GM23338 (cell line): ENCODE results near the gene ASZ1. TPM values are rescaled to one million over a fixed set of nuclear protein-coding genes. Genes with fewer than 3 reads are reported as not detected.
"Not testable (repeated sequence)": the region's sequence is repeated elsewhere in the genome, so short reads cannot be mapped to it uniquely, and the experiment has no call there.

Experiments
- ATAC-seq: fragments of 200-7000 bp; cut with Tn5 transposase; 3 replicates; pipeline ENCODE4 v1.9.1; 2020
- DNase-seq: peaks from one replicate; pipeline ENCODE4 v3.0.0-alpha.2; 2015; ENCODE audit warnings: low spot score
- H2AFZ ChIP-seq: fragments of 200-600 bp; sonication (generic); 2 replicates; pipeline ENCODE4 v1.8.0; 2016; ENCODE audit warnings: antibody characterized with exemption, mild to moderate bottlenecking, moderate library complexity
- H3F3A ChIP-seq: fragments of 200-600 bp; sonication (generic); replicated peaks from 2 replicates; pipeline ENCODE4 v1.8.0; 2017; ENCODE audit warnings: antibody characterized with exemption, mixed run types, low read depth
- H3K27ac ChIP-seq: fragments of 200-600 bp; sonication (generic); 2 replicates; pipeline ENCODE4 v1.6.1; 2016; ENCODE audit warnings: low read depth
- H3K27me3 ChIP-seq: fragments of 200-600 bp; sonication (generic); 2 replicates; pipeline ENCODE4 v1.8.0; 2016; ENCODE audit warnings: mild to moderate bottlenecking, mixed run types, moderate library complexity; ENCODE audit not compliant: insufficient read depth
- H3K36me3 ChIP-seq: fragments of 200-600 bp; sonication (generic); 2 replicates; pipeline ENCODE4 v1.8.0; 2016; ENCODE audit warnings: mild to moderate bottlenecking; ENCODE audit not compliant: insufficient read depth
- H3K4me1 ChIP-seq: fragments of 200-600 bp; sonication (generic); 2 replicates; pipeline ENCODE4 v1.8.0; 2016; ENCODE audit warnings: mild to moderate bottlenecking, moderate library complexity; ENCODE audit not compliant: insufficient read depth
- H3K4me2 ChIP-seq: fragments of 200-600 bp; sonication (generic); 2 replicates; pipeline ENCODE4 v1.7.1; 2017; ENCODE audit warnings: mixed run types
- H3K4me3 ChIP-seq: fragments of 200-600 bp; sonication (generic); 2 replicates; pipeline ENCODE4 v1.6.1; 2016; ENCODE audit warnings: mixed run types
- H3K79me2 ChIP-seq: fragments of 200-600 bp; sonication (generic); replicated peaks from 2 replicates; pipeline ENCODE4 v1.8.0; 2017; ENCODE audit warnings: mild to moderate bottlenecking; ENCODE audit not compliant: insufficient read depth
- H3K9me2 ChIP-seq: fragments of 200-600 bp; sonication (generic); 2 replicates; pipeline ENCODE4 v1.8.0; 2017; ENCODE audit not compliant: insufficient read depth
- H4K20me1 ChIP-seq: fragments of 200-600 bp; sonication (generic); replicated peaks from 2 replicates; pipeline ENCODE4 v1.8.0; 2017; ENCODE audit warnings: mild to moderate bottlenecking; ENCODE audit not compliant: insufficient read depth
- H3K27ac Mint-ChIP-seq: 2 replicates; pipeline ENCODE4 v1.8.0; 2020; ENCODE audit warnings: inconsistent platforms, mild to moderate bottlenecking, moderate library complexity, mixed read lengths
- H3K27me3 Mint-ChIP-seq: 3 replicates; pipeline ENCODE4 v1.8.0; 2022; ENCODE audit warnings: low read depth, mild to moderate bottlenecking, moderate library complexity, mixed read lengths, inconsistent platforms; ENCODE audit not compliant: insufficient read depth, poor library complexity
- H3K36me3 Mint-ChIP-seq: 3 replicates; pipeline ENCODE4 v1.8.0; 2021; ENCODE audit warnings: low read depth, mild to moderate bottlenecking, inconsistent platforms, moderate library complexity, mixed read lengths
- H3K4me1 Mint-ChIP-seq: 3 replicates; pipeline ENCODE4 v1.8.0; 2020; ENCODE audit warnings: mild to moderate bottlenecking, inconsistent platforms, mixed read lengths
- H3K4me3 Mint-ChIP-seq: 3 replicates; pipeline ENCODE4 v1.8.0; 2021; ENCODE audit warnings: moderate library complexity, mild to moderate bottlenecking, inconsistent platforms, mixed read lengths
- H3K9me3 Mint-ChIP-seq: 3 replicates; pipeline ENCODE4 v1.8.0; 2020; ENCODE audit warnings: moderate library complexity, mild to moderate bottlenecking, inconsistent platforms, mixed read lengths
- CREB1 ChIP-seq: fragments of 250-450 bp; sonication (Bioruptor Pico); IDR thresholded peaks from 2 replicates; pipeline ENCODE4 v1.5.0; 2020; ENCODE audit warnings: low read depth, mild to moderate bottlenecking, moderate library complexity
- ETS1 ChIP-seq: IDR thresholded peaks from 2 replicates; pipeline ENCODE4 v1.6.1; 2016; ENCODE audit warnings: antibody characterized with exemption
- EZH2phosphoT487 ChIP-seq: fragments of 200-600 bp; sonication (generic); IDR thresholded peaks from one replicate; pipeline ENCODE4 v1.8.1; 2018; ENCODE audit warnings: antibody characterized with exemption; ENCODE audit not compliant: unreplicated experiment
- NANOG ChIP-seq: IDR thresholded peaks from 2 replicates; pipeline ENCODE4 v1.6.1; 2016; ENCODE audit warnings: antibody characterized with exemption, borderline replicate concordance
- REST ChIP-seq: IDR thresholded peaks from one replicate; pipeline ENCODE4 v1.6.1; 2018; ENCODE audit warnings: antibody characterized with exemption; ENCODE audit not compliant: unreplicated experiment
- STAT1 ChIP-seq: IDR thresholded peaks from one replicate; pipeline ENCODE4 v1.6.1; 2016; ENCODE audit warnings: antibody characterized with exemption; ENCODE audit not compliant: unreplicated experiment
- ZNF114 ChIP-seq: fragments of 250-450 bp; sonication (Bioruptor Pico); IDR thresholded peaks from 2 replicates; pipeline ENCODE4 v1.5.0; 2020; ENCODE audit warnings: mild to moderate bottlenecking, moderate library complexity
- ZNF462 ChIP-seq: fragments of 250-450 bp; sonication (Bioruptor Pico); IDR thresholded peaks from 2 replicates; pipeline ENCODE4 v1.5.0; 2020; ENCODE audit warnings: mild to moderate bottlenecking, moderate library complexity
- polyA plus RNA-seq: library from polyadenylated mRNA; unstranded; fragments of >200 nt; fragmentation: Nextera tagmentation; extraction: Ambion mirVana; gene quantifications from 2 replicates; pipeline ENCODE4 v1.2.1, GENCODE V29; 2016
- total RNA-seq: library from RNA; depleted of rRNA; stranded (reverse); fragments of >200 nt; shearing (Covaris generic); gene quantifications from 2 replicates; pipeline ENCODE4 v1.2.3, GENCODE V29; 2014

The ASZ1 gene
- total and polyA plus RNA-seq, 2 experiments from 2014 or later: not detected

GRCh38 chr7:117468174-117468573 is 40.9 kb upstream of the ASZ1 start (continued):
- TF ChIP-seq ZNF462 (CRISPR knock-in tag) (no peak), ZNF114 (no peak), EZH2phosphoT487 (no peak)

GRCh38 chr7:117460815-117461214 is 33.5 kb upstream of the ASZ1 start:
- not testable (repeated sequence) for H3K27me3 ChIP-seq, H3K27ac ChIP-seq, ATAC-seq, H3K4me2 ChIP-seq, DNase-seq, H3K9me3 Mint-ChIP-seq, H3K4me3 Mint-ChIP-seq, H3K4me1 Mint-ChIP-seq, H3K36me3 ChIP-seq, H3K36me3 Mint-ChIP-seq, H4K20me1 ChIP-seq, H3K9me2 ChIP-seq, H3K79me2 ChIP-seq, H3K27ac Mint-ChIP-seq, H3K4me3 ChIP-seq, H3K4me1 ChIP-seq, H2AFZ ChIP-seq, H3K27me3 Mint-ChIP-seq, H3F3A ChIP-seq

- H3K79me2 ChIP-seq: no peaks in the 10 kb centered on the region
- H3K4me1 Mint-ChIP-seq: no peaks in the 10 kb centered on the region
- no peaks in the 10 kb centered on the region for H3K4me1 ChIP-seq
- H3K36me3 Mint-ChIP-seq: no peaks in the 10 kb centered on the region
- no peaks in the 10 kb centered on the region for H3K36me3 ChIP-seq
- H3K27me3 ChIP-seq: no peaks in the 10 kb centered on the region
- no peaks in the 10 kb centered on the region for H3K9me2 ChIP-seq
- H3K27ac Mint-ChIP-seq: no peak overlapping the region
- H3K4me3 ChIP-seq: no peak overlapping the region
- H3K27ac ChIP-seq: no peak overlapping the region
- no peaks in the 10 kb centered on the region for H4K20me1 ChIP-seq
- DNase-seq (no peak), ATAC-seq (no peak)
- H3K9me3 Mint-ChIP-seq: peaks cover 5% of the 10 kb centered on the region; the same call in 1 of the 3 replicates
- no peak overlapping the region for H3K4me3 Mint-ChIP-seq
- H3F3A ChIP-seq: no peaks in the 10 kb centered on the region
- no peak overlapping the region for H2AFZ ChIP-seq
- H3K4me2 ChIP-seq: no peak overlapping the region
- peaks cover 2% of the 10 kb centered on the region for H3K27me3 Mint-ChIP-seq
- TF ChIP-seq NANOG (no peak), ZNF114 (no peak), ETS1 (no peak), EZH2phosphoT487 (no peak), STAT1 (no peak), CREB1 (no peak), REST (no peak)
Measured at GRCh38 chr7:117459735-117460134, 32.4 kb upstream of the ASZ1 start.
